ENCODE data around the gene TRIM46. TPM values are rescaled to one million over a fixed set of nuclear protein-coding genes. Genes with fewer than 3 reads are reported as not detected.
"Not testable (repeated sequence)": the region's sequence is repeated elsewhere in the genome, so short reads cannot be mapped to it uniquely, and the experiment has no call there.

TRIM46 gene
- total RNA-seq, 1 donor from 2014 or later = 10.7 TPM

DNA sequence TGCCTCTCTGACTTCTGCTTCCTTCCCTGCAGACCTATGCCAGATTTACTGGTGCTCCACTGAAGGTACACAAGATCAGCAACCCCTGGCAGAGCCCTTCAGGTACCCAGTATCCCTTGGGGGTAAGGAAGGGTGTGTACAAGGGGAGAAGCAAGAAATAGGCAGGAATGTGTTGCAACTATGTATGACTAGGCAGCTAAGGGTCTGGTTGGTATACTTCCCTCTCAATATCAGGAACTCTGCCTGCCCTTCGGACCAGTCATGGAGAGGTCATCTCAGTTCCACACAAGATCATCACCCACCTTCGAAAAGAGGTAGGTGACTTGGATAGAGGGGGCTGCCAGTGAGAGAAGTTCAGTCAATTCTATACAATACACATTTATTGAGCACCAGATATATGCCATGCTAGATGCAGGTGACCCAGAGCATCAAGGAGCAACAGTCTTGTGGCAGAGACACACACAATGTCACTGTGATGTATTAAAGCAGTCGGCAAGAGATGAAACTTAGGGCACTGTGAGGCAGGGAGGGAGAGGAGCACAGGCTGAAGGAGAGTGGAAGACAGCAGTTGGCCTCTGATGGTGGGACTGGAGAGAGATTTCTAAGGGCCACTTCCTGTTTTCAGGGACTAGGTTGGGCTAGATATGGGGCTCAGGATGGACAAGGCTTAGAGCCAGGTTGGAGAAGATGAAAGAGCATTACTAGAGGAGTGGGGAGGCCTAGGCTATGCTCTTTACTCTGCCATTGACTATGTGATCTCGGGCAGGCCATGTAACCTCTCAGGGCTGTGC is 36.9 kb downstream of the TRIM46 start:
- H3K27me3 Mint-ChIP-seq (ENCODE audit: low read depth) = no peaks in the 10 kb centered on the region
- peak overlapping the region; percentile 49 for H3K27ac Mint-ChIP-seq (ENCODE audit: unreplicated experiment)
- no peak for TF ChIP-seq CTCF (IDR thresholded peaks at IDR 0.05)
- no peaks in the 10 kb centered on the region for H3K9me3 Mint-ChIP-seq (ENCODE audit: low read depth)
- H3K4me3 Mint-ChIP-seq (ENCODE audit: unreplicated experiment) = no peak overlapping the region
- DNase-seq (ENCODE audit: low spot score) = peak; percentile 6
- H3K4me1 Mint-ChIP-seq (ENCODE audit: low read depth) = peaks cover 43% of the 10 kb centered on the region
- peaks cover 2% of the 10 kb centered on the region for H3K36me3 Mint-ChIP-seq (ENCODE audit: low read depth)

DNA sequence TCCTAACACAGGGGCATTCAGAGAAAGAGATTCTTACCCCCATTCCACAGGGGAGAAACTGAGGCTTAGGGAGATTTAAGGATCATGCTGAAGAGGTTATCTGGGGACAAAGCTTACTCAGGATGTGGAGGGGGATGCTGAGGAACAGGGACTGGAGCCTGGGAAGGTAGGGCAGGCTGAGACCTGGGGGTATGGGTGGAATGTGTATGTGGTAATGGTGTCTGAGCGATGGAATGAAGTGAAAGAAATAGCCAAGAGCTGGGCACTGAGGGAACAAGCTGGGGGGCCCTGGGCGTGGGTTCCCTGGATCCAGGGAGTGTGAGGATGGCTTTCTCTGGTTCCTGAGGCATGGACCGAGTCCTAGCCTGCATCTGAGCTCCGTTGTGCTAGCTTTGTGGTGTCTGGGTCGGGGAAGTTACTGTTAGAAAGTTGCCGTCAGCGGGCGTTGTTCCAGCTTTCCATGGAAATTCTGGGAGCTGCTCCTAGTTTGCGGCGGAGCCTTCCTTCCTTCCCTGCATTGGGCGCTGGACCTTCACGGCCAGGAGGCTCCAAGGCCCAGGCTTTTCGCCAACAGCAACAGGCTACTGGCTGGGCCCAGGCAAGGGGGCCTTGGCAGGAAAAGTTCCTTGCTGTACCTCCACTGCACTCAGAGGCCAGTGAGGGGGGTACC is 37.9 kb downstream of the TRIM46 start:
- H3K27me3 Mint-ChIP-seq (ENCODE audit: low read depth); H3K9me3 Mint-ChIP-seq (ENCODE audit: low read depth); H3K36me3 Mint-ChIP-seq (ENCODE audit: low read depth); H3K4me3 Mint-ChIP-seq (ENCODE audit: unreplicated experiment): not testable (repeated sequence)
- peak; percentile 40 for DNase-seq (ENCODE audit: low spot score)
- H3K4me1 Mint-ChIP-seq (ENCODE audit: low read depth) = peaks cover 38% of the 10 kb centered on the region
- H3K27ac Mint-ChIP-seq (ENCODE audit: unreplicated experiment) = peak overlapping the region; percentile 49

- H3K4me3 Mint-ChIP-seq (ENCODE audit: unreplicated experiment); H3K27me3 Mint-ChIP-seq (ENCODE audit: low read depth); H3K9me3 Mint-ChIP-seq (ENCODE audit: low read depth); H3K27ac Mint-ChIP-seq (ENCODE audit: unreplicated experiment); H3K36me3 Mint-ChIP-seq (ENCODE audit: low read depth): not testable (repeated sequence)
- DNase-seq (ENCODE audit: low spot score) = peak; percentile 47
- peaks cover 34% of the 10 kb centered on the region for H3K4me1 Mint-ChIP-seq (ENCODE audit: low read depth)
Observed at GRCh38 chr1:155212051-155212440, 38.4 kb downstream of the TRIM46 start.

DNA sequence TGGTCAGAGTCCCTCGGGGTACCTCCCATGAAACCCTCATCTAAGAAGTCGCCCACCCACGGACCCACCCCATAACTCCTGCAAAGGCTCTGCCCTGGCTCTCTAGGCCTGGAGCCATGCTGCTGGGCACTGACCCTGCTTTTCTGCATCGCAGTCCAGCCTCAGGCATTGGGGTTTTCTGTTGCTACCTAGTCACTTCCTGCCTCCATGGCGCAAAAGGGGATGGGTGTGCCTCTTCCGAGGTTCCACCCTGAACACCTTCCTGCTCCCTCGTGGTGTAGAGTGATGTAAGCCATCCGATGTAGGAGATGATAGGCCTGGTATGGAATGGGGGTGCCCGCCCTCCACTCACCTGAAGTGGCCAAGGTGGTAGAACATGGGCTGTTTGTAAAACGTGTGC is 41.1 kb downstream of the TRIM46 start:
- H3K4me3 Mint-ChIP-seq (ENCODE audit: unreplicated experiment); DNase-seq (ENCODE audit: low spot score); H3K27ac Mint-ChIP-seq (ENCODE audit: unreplicated experiment); H3K27me3 Mint-ChIP-seq (ENCODE audit: low read depth); H3K36me3 Mint-ChIP-seq (ENCODE audit: low read depth); H3K9me3 Mint-ChIP-seq (ENCODE audit: low read depth): not testable (repeated sequence)
- peaks cover 25% of the 10 kb centered on the region for H3K4me1 Mint-ChIP-seq (ENCODE audit: low read depth)

DNA sequence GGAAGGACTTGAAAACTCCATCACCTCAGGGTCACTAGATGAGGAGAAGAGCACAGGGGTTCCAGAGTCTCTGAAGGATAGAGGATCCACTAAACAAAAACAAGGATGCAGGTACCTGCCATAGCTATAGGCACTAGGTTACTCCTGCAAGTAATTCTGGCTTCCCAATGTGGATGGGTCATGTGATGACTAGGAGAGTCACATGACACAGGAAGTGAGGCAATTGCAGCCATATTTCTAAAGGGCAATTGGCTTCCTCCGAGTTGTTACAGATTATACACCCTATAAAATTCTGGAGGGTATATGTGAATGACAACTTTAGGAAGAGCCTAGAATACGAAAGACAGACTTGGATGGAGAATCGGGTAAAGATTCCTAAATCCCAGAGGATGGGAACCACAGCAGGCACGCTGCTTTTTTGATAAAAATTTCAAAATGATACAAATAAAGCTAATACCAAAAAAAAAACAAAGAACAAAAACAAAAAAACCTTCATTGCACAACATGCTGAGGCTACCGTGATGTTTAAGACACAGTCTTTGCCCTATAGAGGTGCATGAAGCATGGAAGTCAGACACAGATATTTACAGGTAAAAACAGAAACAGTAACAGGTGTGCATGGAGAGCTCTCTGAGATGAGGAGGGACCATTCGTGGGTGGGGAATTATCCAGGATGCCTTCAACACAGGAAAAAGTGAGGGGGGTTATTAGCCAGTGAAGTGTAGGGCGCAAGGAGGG is 45.4 kb downstream of the TRIM46 start:
- no peak for TF ChIP-seq CTCF (IDR thresholded peaks at IDR 0.05)
- H3K27ac Mint-ChIP-seq (ENCODE audit: unreplicated experiment) = no peak overlapping the region
- H3K36me3 Mint-ChIP-seq (ENCODE audit: low read depth) = peaks cover 2% of the 10 kb centered on the region
- H3K4me1 Mint-ChIP-seq (ENCODE audit: low read depth) = peaks cover 8% of the 10 kb centered on the region
- DNase-seq (ENCODE audit: low spot score) = no peak
- H3K4me3 Mint-ChIP-seq (ENCODE audit: unreplicated experiment) = no peak overlapping the region
- no peaks in the 10 kb centered on the region for H3K9me3 Mint-ChIP-seq (ENCODE audit: low read depth)
- H3K27me3 Mint-ChIP-seq (ENCODE audit: low read depth) = no peaks in the 10 kb centered on the region

- no peak for DNase-seq (ENCODE audit: low spot score)
- TF ChIP-seq CTCF (IDR thresholded peaks at IDR 0.05) = no peak
- H3K4me1 Mint-ChIP-seq (ENCODE audit: low read depth) = peaks cover 14% of the 10 kb centered on the region
Observed at GRCh38 chr1:155219592-155220031, 46.0 kb downstream of the TRIM46 start.

DNA sequence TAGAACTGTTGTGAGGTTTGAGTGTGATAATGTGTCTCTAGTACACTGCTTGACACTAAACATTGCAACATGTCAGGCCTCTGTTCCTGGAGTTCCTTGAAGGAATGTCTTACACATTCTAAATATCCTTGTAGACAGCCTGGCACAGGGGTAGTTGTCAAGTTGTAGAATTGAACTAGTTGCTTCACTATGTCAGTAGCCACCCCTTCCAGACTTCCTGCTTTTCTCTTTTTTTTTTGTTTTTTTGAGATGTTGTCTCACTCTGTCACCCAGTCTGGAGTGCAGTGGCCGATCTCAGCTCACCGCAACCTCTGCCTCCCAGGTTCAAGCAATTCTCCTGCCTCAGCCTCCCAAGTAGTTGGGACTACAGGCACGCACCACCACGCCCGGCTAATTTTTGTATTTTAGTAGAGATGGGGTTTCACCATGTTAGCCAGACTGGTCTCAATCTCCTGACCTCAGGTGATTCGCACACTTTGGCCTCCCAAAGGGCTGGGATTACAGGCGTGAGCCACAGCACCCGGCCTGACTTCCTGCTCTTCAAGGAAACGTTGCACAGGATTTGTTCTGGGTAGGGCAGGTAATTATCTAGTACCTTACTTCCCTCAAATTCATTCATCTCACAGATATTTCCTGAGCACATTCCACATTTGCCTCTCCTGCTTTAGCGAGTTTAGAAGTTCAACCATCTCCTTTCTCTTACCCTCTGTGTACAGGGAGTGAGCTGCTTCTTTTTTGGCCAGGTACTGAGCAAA is 46.7 kb downstream of the TRIM46 start:
- H3K27me3 Mint-ChIP-seq (ENCODE audit: low read depth); H3K4me3 Mint-ChIP-seq (ENCODE audit: unreplicated experiment); H3K9me3 Mint-ChIP-seq (ENCODE audit: low read depth); H3K36me3 Mint-ChIP-seq (ENCODE audit: low read depth); DNase-seq (ENCODE audit: low spot score): not testable (repeated sequence)
- Mint-ChIP-seq H3K27ac (ENCODE audit: unreplicated experiment) (peak overlapping the region; percentile 14), H3K4me1 (ENCODE audit: low read depth) (peaks cover 22% of the 10 kb centered on the region)

More at GRCh38 chr1:155219592-155220031, 46.0 kb downstream of the TRIM46 start:
- Mint-ChIP-seq H3K9me3 (ENCODE audit: low read depth) (no peaks in the 10 kb centered on the region), H3K27me3 (ENCODE audit: low read depth) (no peaks in the 10 kb centered on the region), H3K36me3 (ENCODE audit: low read depth) (peaks cover 2% of the 10 kb centered on the region), H3K27ac (ENCODE audit: unreplicated experiment) (no peak overlapping the region), H3K4me3 (ENCODE audit: unreplicated experiment) (no peak overlapping the region)
